K562 (cell line): ENCODE data around the gene TOR1AIP2. TPM values are rescaled to one million over a fixed set of nuclear protein-coding genes. Genes with fewer than 3 reads are reported as not detected.

Experiments
- CCNT2 ChIP-seq: IDR thresholded peaks from 2 replicates; pipeline ENCODE4 v1.6.1; 2011; ENCODE audit warnings: borderline replicate concordance, low read depth, mild to moderate bottlenecking, moderate library complexity, mixed read lengths, low read length; ENCODE audit not compliant: insufficient read length; ENCODE audit errors: extremely low read depth
- HDAC1 ChIP-seq, 2 experiments: fragments of 450-650 bp; IDR thresholded peaks; 2 replicates each; pipeline ENCODE4 v1.6.1; 2016 to 2017; ENCODE audit warnings: inconsistent platforms in 1 of 2, mild to moderate bottlenecking in 1 of 2, moderate library complexity in 1 of 2
- MEF2D ChIP-seq: conservative IDR thresholded peaks from 2 replicates; pipeline ENCODE4 v1.6.1; 2016; ENCODE audit warnings: low read depth, missing genetic modification characterization, missing compliant biosample characterization
- NCOA2 ChIP-seq, 2 experiments: fragments of 450-650 bp; IDR thresholded peaks; 2 replicates each; pipeline ENCODE4 v1.6.1; 2018; ENCODE audit warnings: mild to moderate bottlenecking in 2 of 2, moderate library complexity in 1 of 2; ENCODE audit not compliant: partially characterized antibody in 2 of 2
- NFRKB ChIP-seq: fragments of 450-650 bp; IDR thresholded peaks from 2 replicates; pipeline ENCODE4 v1.6.1; 2016; ENCODE audit warnings: low read depth
- RAD51 ChIP-seq: fragments of 450-650 bp; IDR thresholded peaks from 2 replicates; pipeline ENCODE4 v1.7.1; 2016; ENCODE audit warnings: low read depth, mild to moderate bottlenecking, borderline replicate concordance
- TFAM ChIP-seq: fragments of 250-450 bp; sonication (Bioruptor Pico); conservative IDR thresholded peaks from 2 replicates; pipeline ENCODE4 v1.5.0; 2021; ENCODE audit warnings: mild to moderate bottlenecking, moderate library complexity
- THRAP3 ChIP-seq: fragments of 450-650 bp; IDR thresholded peaks from 2 replicates; pipeline ENCODE4 v1.6.1; 2016; ENCODE audit warnings: mild to moderate bottlenecking, inconsistent platforms, borderline replicate concordance
- ZKSCAN1 ChIP-seq: fragments of 150-350 bp; IDR thresholded peaks from 2 replicates; pipeline ENCODE4 v1.6.1; 2016; ENCODE audit warnings: low read depth, low read length
- ZNF707 ChIP-seq: fragments of 250-450 bp; sonication (Bioruptor Pico); conservative IDR thresholded peaks from 2 replicates; pipeline ENCODE4 v1.8.0; 2022; ENCODE audit warnings: inconsistent platforms, mild to moderate bottlenecking, moderate library complexity
- ZSCAN29 ChIP-seq: fragments of 450-650 bp; IDR thresholded peaks from 2 replicates; pipeline ENCODE4 v1.6.1; 2017
- polyA plus RNA-seq, 8 experiments: library from polyadenylated mRNA; depleted of rRNA in 4 of 8; stranded (reverse) in 5 of 8; unstranded in 3 of 8; fragments of >200 nt; fragmentation: Nextera tagmentation in 2 of 8; fragmentation: Illumina TruSeq in 1 of 8; extraction: Ambion mirVana in 2 of 8; extraction: Trizol in 1 of 8; gene quantifications; 2 replicates each; pipeline versions ENCODE4 v1.2.1 to v1.2.3, GENCODE V29; 2011 to 2014; ENCODE audit warnings: inconsistent platforms in 1 of 8, missing spikeins in 1 of 8
- total RNA-seq, 7 experiments: library from RNA; depleted of rRNA in 6 of 7; stranded (reverse); fragments of >200 nt in 6 of 7; fragmentation: Illumina TruSeq in 2 of 7; extraction: Trizol in 2 of 7; gene quantifications; 2 replicates each; pipeline versions ENCODE4 v1.2.1 to v1.2.3, GENCODE V29; 2011 to 2021; ENCODE audit warnings: low replicate concordance in 1 of 7
- TF ChIP-seq, protein P1 (sequence below): IDR thresholded peaks from 2 replicates; pipeline ENCODE4 v1.6.1; 2011; ENCODE audit not compliant: insufficient read length; ENCODE audit errors: extremely low read depth
- TF ChIP-seq, protein P2 (sequence below): fragments of 250-450 bp; sonication (Bioruptor Pico); IDR thresholded peaks from 2 replicates; pipeline ENCODE4 v1.8.0; 2021; ENCODE audit warnings: mild to moderate bottlenecking, moderate library complexity
- TF ChIP-seq, protein P3 (sequence below): sonication (generic); formaldehyde crosslinking; IDR thresholded peaks from 2 replicates; pipeline ENCODE4 v1.8.1; 2023; ENCODE audit warnings: mild to moderate bottlenecking, missing genetic modification reagents, moderate library complexity
- TF ChIP-seq, protein P4 (sequence below): sonication (generic); formaldehyde crosslinking; IDR thresholded peaks from 2 replicates; pipeline ENCODE4 v1.8.0; 2022; ENCODE audit warnings: missing genetic modification reagents, mild to moderate bottlenecking, borderline replicate concordance
- TF ChIP-seq, protein P5 (sequence below): fragments of 450-650 bp; conservative IDR thresholded peaks from 2 replicates; pipeline ENCODE4 v1.6.1; 2016; ENCODE audit warnings: missing genetic modification characterization, low read depth, mild to moderate bottlenecking, missing compliant biosample characterization, moderate library complexity
- TF ChIP-seq, protein P6 (sequence below): fragments of 450-650 bp; formaldehyde crosslinking; IDR thresholded peaks from 2 replicates; pipeline ENCODE4 v1.4.0; 2020; ENCODE audit warnings: mild to moderate bottlenecking, moderate library complexity

The TOR1AIP2 gene
- total and polyA plus RNA-seq, 9 of the 15 experiments (the other 6 are each of a cell fraction or from before 2014, with no cell fraction given), result 16.7 to 122 (median 41.4) TPM

DNA sequence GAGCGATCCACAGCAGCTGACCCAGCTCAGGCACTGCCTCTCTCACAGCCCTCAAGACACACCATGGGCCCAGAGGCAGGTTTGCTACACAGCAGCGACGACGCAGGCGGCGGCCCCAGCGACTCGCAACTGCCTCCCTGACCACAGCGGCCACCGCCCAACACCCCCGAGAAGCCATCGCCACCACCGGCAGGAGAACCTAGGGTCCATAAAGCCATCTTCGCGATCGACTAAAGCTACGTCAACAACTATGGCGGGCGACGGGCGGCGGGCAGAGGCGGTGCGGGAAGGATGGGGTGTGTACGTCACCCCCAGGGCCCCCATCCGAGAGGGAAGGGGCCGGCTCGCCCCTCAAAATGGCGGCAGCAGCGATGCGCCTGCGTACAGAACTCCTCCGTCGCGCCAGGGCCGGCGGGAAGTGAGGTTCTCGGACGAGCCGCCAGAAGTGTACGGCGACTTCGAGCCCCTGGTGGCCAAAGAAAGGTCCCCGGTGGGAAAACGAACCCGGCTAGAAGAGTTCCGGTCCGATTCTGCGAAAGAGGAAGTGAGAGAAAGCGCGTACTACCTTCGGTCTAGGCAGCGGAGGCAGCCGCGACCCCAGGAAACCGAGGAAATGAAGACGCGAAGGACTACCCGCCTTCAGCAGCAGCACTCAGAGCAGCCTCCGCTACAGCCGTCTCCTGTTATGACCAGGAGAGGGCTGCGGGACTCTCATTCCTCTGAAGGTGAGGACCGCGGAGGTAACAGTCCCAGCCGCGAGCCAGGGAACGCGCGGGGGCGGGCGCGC lies 4.8 kb upstream of the TOR1AIP2 start, which contains the start of gene TOR1AIP1 (continued):
- TF ChIP-seq, protein P1, sequence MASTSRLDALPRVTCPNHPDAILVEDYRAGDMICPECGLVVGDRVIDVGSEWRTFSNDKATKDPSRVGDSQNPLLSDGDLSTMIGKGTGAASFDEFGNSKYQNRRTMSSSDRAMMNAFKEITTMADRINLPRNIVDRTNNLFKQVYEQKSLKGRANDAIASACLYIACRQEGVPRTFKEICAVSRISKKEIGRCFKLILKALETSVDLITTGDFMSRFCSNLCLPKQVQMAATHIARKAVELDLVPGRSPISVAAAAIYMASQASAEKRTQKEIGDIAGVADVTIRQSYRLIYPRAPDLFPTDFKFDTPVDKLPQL, result peak; percentile 58
- TF ChIP-seq, protein P2, sequence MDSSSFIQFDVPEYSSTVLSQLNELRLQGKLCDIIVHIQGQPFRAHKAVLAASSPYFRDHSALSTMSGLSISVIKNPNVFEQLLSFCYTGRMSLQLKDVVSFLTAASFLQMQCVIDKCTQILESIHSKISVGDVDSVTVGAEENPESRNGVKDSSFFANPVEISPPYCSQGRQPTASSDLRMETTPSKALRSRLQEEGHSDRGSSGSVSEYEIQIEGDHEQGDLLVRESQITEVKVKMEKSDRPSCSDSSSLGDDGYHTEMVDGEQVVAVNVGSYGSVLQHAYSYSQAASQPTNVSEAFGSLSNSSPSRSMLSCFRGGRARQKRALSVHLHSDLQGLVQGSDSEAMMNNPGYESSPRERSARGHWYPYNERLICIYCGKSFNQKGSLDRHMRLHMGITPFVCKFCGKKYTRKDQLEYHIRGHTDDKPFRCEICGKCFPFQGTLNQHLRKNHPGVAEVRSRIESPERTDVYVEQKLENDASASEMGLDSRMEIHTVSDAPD (CRISPR knock-in tag), result no peak
- peak; percentile 70 for TF ChIP-seq MEF2D (tag)
- TF ChIP-seq NFRKB, result peak; percentile 99
- TF ChIP-seq RAD51, result no peak
- TF ChIP-seq, protein P3, sequence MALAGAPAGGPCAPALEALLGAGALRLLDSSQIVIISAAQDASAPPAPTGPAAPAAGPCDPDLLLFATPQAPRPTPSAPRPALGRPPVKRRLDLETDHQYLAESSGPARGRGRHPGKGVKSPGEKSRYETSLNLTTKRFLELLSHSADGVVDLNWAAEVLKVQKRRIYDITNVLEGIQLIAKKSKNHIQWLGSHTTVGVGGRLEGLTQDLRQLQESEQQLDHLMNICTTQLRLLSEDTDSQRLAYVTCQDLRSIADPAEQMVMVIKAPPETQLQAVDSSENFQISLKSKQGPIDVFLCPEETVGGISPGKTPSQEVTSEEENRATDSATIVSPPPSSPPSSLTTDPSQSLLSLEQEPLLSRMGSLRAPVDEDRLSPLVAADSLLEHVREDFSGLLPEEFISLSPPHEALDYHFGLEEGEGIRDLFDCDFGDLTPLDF, result peak; percentile 95
- no peak; the same call in 1 of the 2 replicates for TF ChIP-seq THRAP3
- TF ChIP-seq, protein P4, sequence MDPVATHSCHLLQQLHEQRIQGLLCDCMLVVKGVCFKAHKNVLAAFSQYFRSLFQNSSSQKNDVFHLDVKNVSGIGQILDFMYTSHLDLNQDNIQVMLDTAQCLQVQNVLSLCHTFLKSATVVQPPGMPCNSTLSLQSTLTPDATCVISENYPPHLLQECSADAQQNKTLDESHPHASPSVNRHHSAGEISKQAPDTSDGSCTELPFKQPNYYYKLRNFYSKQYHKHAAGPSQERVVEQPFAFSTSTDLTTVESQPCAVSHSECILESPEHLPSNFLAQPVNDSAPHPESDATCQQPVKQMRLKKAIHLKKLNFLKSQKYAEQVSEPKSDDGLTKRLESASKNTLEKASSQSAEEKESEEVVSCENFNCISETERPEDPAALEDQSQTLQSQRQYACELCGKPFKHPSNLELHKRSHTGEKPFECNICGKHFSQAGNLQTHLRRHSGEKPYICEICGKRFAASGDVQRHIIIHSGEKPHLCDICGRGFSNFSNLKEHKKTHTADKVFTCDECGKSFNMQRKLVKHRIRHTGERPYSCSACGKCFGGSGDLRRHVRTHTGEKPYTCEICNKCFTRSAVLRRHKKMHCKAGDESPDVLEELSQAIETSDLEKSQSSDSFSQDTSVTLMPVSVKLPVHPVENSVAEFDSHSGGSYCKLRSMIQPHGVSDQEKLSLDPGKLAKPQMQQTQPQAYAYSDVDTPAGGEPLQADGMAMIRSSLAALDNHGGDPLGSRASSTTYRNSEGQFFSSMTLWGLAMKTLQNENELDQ (CRISPR knock-in tag), result 0 out of 2 replicates have a peak, but pooled peaks have one; percentile 18
- peak; percentile 60 for TF ChIP-seq CCNT2
- TF ChIP-seq ZNF707 (CRISPR knock-in tag), result peak; percentile 80
- peak; percentile 89 for TF ChIP-seq ZKSCAN1
- TF ChIP-seq, protein P5, sequence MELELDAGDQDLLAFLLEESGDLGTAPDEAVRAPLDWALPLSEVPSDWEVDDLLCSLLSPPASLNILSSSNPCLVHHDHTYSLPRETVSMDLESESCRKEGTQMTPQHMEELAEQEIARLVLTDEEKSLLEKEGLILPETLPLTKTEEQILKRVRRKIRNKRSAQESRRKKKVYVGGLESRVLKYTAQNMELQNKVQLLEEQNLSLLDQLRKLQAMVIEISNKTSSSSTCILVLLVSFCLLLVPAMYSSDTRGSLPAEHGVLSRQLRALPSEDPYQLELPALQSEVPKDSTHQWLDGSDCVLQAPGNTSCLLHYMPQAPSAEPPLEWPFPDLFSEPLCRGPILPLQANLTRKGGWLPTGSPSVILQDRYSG (tag), result peak; percentile 81; the same call in 1 of the 2 replicates
- TF ChIP-seq, protein P6, sequence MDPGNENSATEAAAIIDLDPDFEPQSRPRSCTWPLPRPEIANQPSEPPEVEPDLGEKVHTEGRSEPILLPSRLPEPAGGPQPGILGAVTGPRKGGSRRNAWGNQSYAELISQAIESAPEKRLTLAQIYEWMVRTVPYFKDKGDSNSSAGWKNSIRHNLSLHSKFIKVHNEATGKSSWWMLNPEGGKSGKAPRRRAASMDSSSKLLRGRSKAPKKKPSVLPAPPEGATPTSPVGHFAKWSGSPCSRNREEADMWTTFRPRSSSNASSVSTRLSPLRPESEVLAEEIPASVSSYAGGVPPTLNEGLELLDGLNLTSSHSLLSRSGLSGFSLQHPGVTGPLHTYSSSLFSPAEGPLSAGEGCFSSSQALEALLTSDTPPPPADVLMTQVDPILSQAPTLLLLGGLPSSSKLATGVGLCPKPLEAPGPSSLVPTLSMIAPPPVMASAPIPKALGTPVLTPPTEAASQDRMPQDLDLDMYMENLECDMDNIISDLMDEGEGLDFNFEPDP (CRISPR knock-in tag), result peak; percentile 54; the same call in 1 of the 2 replicates
- 0 out of 2 replicates have a peak, but pooled peaks have one; percentile 59 for TF ChIP-seq ZSCAN29
- peak in 1 of 2 experiments; percentile 11; a peak in 3 of 4 replicates for TF ChIP-seq HDAC1 (IDR thresholded peaks at IDR 0.05)
- TF ChIP-seq NCOA2 (IDR thresholded peaks at IDR 0.05; ENCODE audit: partially characterized antibody in 2 of 2), result no peak
- no peak for TF ChIP-seq TFAM
